GM18517 (cell line): ENCODE measurements around the gene RPS5.

Source experiments
- ATAC-seq: cut with Tn5 transposase; IDR thresholded peaks from one replicate; pipeline ENCODE4 v1.9.1; 2021; ENCODE audit warnings: mild to moderate bottlenecking, moderate library complexity; ENCODE audit not compliant: unreplicated experiment

RPS5 gene

DNA sequence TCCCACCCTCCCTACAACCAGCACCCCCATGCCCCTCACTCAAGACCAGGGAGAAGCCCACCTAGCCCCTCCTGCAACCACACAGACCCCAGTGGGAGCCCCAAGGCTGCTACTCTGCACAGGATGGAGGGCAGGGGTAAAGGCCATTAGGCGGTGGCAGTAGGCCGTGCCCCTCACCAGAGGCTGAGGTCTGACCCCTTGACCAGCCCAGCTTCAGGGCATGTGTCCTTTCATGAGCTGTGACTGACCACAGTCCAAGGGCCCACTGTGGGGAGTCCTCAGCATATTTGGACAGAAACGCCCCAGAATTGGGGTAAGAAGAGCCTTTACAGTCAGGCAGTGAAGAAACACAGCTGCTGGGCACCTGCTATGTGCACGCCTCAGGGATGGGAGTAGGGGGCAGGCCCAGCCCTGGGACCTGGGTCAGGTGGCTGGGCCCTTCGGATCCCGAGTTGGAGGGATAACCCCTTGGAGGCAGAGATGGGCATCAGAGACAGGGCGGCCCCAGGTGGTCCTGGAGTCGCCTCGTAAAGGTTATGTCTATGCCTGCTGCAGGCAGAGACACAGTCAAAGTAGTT, 1.7 kb upstream of the RPS5 start:
- ATAC-seq = no peak

DNA sequence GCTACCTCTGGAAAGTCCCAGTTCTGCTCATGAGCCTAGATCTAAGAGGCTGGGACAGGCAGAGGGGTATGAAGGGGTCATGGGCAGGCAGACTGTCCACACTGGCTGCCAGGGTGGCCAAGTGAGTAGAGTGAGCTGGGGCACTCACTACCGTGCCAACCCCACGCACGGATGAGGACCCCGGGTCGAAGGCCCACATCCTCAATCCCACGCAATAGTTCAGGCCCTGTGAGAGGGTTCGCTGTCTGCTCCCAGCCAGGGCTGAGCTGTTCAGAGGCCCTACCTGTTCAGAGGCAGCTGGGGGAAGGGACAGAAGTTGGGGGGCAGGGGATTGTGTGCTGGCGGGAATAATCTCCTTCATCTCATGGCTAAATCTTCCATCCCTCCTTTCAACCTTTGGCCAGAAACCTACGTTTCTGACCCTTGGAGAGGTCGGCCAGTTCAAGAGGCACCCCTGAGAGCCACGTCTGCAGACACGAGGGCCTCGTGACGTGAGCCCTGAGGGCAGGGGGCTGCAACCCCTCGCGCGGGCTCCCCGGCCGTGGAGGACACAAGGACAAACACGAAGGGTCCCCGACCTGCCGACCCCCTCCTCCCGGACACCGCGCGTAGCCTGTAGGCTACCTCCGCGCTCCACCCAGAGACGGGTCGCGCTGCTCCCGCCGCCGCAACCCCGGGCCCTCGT, 1.0 kb upstream of the RPS5 start:
- no peak for ATAC-seq

DNA sequence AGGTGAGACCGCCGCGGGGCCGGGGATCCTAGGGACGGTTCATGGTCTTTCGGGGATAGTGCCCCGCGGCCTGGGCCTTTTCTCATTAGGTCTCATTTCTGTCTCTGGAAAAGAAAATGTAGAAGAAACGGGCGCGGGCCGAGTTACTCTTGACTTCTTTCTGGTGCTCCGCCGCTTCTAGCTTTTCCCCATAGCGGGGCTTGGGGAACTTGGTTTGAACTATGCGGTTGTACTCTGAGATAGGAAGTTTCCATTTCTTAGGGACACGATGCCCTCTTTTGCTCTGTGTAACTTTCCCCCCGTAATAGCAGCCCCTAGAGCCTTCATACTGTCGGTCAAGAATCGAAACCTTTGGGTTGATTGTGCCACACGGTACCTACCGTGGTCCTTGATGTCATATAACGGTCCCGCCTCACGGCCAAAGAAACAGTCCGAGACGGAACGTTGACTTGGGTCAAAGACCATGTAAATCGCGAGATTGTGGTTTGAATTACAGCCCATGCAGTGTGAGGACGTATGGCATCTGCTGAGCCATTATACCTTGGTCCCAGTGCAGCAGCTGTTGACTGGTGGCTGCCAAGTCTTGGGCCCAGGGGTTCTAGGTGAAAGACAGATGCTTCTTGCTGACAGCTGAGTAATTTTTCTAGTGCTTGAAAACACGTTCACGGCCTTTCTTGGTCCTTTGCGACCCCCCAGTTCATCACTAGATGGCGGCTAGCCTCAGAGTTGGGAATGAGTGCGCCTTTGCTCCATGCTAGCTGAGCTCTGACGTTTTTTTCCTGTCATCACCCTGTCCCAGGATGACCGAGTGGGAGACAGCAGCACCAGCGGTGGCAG, 487 bp downstream of the RPS5 start:
- ATAC-seq = no peak

DNA sequence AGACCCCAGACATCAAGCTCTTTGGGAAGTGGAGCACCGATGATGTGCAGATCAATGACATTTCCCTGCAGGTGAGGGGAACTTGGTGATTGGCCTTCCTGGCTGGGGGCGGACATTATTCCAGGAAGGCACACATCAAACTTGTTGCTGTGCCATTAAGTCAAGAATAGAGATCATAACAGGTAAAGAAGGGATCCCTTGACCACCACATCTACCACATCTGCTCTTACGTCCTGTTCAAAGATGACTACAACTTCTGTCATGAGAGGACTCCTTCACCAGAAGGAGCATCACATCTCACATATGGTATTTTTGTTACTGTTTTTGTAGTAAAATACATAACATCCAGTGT, 1.1 kb downstream of the RPS5 start:
- no peak for ATAC-seq

DNA sequence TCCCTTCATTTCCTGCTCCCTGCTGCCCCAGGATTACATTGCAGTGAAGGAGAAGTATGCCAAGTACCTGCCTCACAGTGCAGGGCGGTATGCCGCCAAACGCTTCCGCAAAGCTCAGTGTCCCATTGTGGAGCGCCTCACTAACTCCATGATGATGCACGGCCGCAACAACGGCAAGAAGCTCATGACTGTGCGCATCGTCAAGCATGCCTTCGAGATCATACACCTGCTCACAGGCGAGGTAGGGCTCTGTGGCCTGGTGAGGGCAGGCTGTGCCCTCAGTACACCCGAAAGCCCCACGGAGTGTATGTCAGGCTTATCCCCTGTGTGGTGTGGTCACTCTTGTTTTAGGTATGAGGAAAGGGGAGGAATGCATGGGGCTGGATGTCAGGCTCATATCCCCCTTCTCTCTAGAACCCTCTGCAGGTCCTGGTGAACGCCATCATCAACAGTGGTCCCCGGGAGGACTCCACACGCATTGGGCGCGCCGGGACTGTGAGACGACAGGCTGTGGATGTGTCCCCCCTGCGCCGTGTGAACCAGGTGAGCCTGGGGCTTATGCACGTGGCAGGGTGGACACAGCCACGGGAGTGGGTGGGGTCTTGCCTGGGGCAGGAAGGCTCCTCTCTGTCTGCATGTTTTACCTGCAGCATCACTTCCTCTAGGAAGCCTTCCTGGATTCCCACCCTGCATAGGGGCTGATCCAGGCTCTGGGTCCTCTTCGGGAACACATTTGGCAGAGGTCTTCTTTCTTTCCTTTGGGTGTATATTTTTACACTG, 6.1 kb downstream of the RPS5 start:
- no peak for ATAC-seq

DNA sequence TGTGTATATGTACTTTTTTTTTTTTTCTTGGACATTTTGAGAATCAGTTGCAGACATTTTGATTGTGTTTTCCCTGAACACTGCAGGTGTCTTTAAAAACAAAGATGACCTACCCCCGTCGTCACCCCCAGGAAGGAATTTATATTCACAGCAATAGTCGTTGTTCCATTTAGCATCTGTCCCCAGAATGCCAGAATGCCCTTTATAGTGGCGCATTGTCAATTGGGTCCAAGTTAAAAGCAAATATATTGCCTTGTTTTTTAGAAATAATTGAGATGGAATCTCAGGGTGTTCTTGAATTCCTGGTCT, 6.6 kb downstream of the RPS5 start:
- ATAC-seq = no peak

DNA sequence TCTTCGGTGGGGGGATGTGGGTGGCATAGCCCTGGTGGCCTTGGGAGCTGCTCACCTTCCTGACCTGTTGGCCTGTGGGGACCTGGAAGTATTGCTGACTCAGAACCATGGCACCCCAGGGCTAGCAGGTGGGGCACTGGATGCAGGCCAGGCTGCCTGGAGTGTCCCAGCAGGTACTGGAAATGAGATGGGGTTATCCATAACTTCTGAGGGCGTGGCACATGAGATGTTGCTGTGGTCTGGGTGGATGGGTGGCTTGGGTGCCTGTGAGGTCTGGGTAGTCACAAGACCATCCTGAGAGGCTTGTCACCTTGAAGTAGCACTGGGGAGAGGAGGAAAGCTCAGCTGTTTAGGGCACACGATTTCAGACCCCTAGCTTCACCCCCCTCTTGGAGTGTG, 7.8 kb downstream of the RPS5 start:
- ATAC-seq = no peak

DNA sequence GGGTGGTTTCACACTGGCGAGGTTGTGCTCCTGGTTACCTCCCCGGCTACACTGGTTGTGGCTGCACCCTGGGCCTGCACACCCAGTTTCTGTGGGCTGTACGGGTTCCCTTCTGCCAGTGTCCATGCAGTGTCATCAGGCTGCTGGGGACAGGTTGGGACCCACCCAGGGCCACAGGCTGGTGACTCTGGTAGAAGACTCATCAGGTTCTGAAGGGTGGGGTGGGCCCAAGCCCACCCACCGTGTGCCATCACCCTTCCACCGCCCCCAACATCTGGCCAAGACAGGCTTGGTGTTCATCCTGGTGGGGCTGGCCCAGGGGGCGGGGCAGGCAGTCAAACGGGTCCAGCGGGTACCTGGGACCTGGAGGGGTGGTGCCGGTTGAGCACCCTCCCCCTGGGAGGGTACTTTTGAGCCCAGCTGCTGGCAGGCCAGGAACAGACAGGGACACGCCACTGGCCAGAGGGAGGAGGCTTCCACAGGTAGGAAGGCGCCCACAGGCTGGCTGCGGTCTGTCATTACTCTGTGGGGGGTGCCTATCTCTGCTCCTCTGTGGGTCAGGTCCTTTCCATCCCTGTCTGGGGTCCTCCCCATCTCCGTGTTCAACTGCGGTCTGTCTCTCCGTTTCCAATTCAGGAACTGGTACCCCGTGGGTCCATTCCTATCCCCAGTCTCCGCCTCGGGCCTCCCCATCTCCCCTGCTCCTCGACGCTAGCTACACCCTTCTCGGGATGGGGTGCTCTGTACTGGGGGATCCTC, 8.3 kb downstream of the RPS5 start, which contains the start of gene RNF225:
Gene RNF225 (plus strand): TSS at position 437 of the 759 bp plus-strand sequence. CDS start 434 bp downstream, outside the sequence.
- ATAC-seq = no peak

DNA sequence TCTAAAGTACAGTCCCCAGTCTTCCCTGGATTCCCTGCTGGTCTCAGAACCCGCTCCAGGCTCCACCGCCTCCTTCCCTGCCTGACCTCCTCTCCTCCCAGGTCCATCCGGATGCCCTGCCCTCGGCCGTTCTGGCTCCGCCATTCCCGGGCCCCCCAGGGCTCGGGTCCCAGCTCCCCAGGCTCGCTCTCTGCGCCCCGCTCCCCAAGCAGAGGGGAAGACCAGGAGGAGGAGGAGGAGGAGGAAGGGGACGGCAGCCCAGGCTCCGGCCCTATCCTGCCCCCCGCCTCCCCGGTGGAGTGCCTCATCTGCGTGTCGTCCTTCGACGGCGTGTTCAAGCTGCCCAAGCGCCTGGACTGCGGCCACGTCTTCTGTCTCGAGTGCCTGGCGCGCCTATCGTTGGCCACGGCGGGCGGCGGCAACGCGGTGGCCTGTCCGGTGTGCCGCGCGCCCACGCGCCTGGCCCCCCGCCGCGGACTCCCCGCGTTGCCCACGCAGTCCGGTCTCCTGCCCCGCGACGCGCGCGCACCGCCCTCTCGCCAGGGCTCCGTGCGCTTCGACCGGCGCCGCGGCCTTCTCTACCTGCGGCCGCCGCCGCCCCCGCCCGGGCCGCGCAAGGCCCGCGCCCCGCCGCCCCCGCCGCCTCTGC, 9.0 kb downstream of the RPS5 start:
- no peak for ATAC-seq

DNA sequence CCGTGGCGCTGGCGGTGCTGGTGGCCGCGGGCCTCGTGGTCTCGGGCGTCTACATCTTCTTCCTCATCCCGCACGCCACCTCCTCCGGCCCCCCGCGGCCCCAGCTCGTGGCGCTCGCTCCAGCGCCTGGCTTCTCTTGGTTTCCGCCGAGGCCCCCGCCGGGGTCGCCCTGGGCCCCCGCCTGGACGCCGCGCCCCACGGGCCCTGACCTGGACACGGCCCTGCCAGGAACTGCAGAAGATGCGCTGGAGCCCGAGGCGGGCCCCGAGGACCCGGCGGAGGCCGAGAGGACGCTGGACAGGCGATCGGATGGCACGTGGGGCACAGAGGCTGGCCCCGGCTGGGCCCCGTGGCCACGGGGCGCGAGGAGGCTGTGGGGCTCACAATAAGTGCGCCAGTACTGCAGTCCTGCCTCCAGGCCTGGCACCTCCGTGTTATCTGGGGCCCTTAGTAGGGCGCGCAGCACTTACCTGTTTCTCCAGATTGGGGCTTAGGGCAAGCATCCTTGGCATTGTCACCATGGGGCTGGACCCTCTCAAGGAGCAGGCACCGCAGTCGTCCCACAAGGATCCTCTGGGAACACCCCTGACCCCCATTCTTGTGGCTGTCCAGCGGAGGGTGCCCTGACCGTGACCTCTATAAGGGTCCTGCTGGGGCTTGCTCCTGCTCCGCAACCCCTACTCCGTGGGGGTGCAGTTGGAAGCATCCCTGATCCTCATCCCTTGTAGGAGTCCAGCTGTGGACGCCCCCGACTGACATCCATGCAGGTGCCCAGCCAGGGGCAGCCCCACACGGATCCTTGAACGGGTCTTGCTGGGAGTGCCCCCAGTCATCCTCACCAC, 9.8 kb downstream of the RPS5 start:
- ATAC-seq = no peak

DNA sequence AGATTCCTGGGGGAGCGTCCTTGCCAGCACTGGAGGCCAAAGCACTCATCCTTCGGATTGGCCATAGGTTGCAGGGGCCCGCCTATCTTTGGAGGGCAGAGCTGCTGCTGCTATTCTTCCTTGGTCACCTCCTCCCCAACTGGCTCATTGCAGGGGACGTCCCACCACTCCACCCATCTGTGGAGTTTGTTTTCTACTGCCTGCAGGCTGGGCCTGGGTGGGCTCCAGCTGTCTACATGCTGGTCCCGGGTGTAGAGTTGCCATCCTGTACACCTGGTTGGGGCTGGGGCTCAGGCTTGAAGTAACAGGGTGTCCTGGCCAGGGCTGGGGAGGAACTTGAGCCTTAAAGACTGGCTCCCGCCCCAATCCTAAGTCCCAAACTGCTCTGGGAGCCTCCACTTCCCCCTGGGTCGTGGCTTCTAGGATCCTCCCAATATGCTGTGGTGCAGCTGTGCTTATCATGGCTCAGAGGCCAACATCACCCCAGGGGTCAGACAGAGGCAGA, 10.5 kb downstream of the RPS5 start:
- no peak for ATAC-seq

DNA sequence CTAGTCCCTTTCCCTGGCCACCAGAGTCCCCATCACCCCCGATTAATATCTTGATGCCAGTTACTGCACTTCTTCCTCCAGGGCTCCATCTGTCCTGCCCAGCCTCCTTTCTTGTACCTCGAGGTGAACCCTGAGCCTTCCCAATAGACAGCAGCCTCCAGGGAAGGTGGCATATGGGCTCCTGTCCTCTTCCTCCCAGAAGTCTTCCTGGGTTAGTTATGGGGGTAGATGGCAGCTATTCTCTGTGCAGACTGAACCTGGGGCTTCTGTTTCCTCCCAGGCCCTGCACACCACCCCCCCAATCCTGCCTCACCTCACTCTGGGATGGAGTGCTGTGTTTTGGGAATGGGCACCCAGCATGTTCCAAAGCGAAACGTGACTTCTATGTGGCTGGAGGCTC, 11.0 kb downstream of the RPS5 start:
- no peak for ATAC-seq

DNA sequence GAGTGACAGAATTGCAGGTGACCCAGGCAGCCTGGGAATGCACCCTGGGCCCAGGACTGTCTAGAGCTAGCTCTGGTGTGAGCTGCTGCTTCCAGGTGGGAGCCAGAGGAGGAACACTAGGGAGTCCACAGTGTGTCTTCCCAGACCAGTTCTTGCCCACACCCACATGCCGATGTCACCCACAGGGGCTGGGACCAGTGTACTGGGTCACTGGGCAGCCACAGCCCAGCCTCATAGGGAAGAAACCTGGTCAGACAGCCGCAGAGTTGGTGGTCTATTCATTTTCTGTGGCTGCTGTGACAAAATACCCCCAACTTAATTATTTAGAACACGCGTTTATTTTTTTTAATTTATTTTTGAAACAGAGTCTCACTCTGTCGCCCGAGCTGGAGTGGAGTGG, 11.5 kb downstream of the RPS5 start:
- ATAC-seq = no peak

DNA sequence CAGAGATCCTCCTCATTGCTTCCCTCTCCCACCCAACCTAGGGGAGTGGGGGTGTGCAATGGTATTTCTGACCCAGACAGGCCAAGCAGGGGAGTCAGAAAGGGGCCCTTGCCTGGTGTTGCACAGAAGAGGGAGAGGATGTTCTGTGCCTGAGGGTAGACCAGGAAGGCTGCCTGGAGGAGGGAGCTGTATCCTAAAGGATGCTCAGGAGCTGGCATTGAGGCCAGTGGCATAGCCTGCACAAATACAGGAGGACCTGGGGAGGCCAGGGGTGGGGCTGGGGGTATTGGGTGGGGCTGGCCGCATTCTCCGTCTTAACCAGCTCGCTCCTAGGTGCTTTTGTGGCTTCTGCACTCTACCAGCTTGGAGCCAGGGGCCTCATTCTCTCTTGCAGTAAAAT, 12.8 kb downstream of the RPS5 start:
- no peak for ATAC-seq

DNA sequence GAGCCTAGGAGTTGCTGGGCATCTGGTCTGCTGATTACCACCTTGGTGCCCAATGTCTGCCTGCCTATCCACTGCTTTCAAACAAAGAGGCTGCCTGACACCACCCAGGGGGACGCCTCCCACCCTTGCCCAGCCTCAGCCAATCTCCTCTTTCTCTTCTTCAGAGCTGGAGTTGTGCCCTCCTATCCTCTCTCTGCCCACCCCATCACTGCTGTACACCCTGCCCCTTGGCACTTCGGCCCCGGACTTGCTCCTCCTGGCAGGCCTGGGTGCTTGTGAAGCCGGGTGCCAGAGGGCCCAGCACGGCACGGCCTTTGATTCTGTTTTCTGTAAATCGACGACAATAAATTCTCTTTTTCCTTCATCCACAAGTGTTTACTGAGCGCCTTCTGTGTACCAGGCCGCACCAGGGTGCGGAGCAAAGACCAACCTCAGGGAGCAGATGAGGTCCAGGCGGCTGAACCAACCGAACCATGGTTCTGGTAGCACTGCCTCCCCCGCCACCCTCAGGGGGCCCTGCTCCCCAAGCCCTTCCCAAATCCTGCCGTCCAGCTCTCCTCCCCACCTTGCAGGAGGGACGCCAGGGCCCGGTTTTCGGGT, 13.3 kb downstream of the RPS5 start:
- no peak for ATAC-seq

DNA sequence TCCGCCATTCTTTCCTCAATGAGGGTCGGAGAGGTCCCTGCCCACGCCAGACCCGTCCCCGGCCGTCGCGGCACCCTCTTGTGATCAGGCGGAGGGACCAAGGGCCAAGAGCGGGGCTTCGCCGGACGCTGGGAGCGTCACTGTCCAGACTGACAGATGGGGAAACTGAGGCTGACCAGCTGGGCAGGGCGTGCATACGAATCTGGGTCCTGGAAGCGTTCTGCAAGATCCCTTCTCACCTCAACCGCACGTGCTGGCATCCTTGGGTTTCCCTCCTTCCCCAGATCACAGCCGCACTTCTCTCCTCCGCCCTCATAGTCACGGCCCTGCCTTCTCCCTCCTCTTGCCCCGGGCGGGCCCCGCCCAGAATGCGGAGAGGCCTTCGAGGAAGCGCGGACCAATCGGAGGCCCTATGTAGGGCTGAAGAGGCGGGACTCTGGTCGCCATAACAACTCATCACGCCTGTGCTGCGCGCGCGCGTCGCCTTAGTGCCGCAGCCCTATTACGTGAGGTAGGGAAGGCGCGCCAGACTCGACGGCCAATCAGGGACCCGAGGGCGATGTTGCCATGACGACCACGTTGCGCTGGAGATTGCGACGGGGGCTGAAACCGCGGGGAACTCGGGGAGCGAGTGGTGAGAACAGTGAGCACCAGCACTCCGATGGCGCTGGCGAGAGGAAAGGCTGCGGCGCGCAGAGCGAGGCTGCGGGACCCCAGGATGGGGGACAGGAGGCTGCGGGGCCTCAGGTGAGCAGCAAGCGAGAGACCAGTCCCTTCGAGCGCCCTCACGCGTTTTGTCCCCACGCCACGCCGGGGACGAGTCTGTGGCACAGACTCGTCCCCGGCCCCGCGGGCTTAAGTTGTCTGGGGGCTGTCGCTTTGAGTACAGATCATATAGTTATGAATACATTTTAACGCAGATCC, 14.1 kb downstream of the RPS5 start:
- peak; percentile 97 for ATAC-seq

DNA sequence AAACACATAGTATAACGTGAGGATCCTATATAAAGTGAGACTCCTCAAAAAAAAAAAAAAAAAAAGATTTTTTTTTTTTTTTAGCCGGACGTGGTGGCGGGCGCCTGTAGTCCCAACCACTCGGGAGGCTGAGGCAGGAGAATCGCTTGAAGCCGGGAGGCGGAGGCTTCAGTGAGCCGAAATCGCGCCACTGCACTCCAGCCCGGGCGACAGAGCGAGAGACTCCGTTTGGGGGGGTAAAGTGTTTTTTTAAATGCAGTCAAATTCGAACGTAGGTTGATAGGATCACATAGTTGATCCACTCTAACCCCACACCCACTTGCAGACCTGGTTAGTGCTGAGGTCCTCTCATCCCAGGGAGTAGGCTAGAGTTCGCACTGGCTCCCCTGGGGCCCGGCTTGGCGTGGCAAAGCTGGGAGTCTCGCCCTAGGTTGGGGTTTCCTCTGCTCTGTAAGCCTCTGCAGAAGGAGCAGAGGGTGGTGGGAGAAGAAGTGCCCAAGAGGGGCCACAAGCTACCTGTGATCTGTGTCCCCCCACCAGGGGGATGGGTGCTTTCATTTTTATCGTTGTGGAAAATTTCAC, 14.9 kb downstream of the RPS5 start:
- no peak for ATAC-seq
